Hepatocyte (in vitro differentiated cells): ENCODE results near the gene TRIOBP.

ENCODE experiments used
- EZH2 ChIP-seq: fragments of 200-600 bp; sonication (generic); IDR thresholded peaks from 2 replicates; pipeline ENCODE4 v1.6.1; 2016; ENCODE audit warnings: antibody characterized with exemption, mild to moderate bottlenecking, borderline replicate concordance
- EZH2phosphoT487 ChIP-seq: fragments of 200-600 bp; sonication (generic); IDR thresholded peaks from one replicate; pipeline ENCODE4 v1.6.1; 2018; ENCODE audit warnings: antibody characterized with exemption, mild to moderate bottlenecking, low read depth, moderate library complexity; ENCODE audit not compliant: unreplicated experiment, severe bottlenecking
- TF ChIP-seq, protein P1 (sequence below): fragments of 200-600 bp; sonication (generic); IDR thresholded peaks from 2 replicates; pipeline ENCODE4 v1.5.1; 2016; ENCODE audit warnings: antibody characterized with exemption, mild to moderate bottlenecking; ENCODE audit not compliant: poor library complexity

DNA sequence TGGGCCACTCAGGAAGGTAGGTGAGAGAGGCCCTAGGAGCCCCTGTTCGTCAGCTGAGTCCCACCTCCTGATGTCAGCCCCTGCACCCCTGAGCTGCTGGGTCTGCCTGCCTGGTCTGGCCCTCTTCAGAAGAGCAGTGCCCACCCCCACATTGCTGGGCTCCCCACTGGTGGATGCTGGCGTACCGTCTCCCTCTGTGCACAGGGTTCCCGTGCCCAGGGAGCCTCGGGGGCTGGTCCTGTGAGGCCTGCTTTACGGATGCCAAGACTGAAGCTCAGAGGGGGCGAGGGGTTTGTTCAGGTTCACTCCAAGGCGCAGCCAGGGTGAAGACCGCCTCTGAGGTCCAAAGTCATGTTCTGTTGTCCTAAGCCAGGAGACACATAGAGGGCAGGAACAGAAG lies 66.2 kb downstream of the TRIOBP start:
- TF ChIP-seq, protein P1, sequence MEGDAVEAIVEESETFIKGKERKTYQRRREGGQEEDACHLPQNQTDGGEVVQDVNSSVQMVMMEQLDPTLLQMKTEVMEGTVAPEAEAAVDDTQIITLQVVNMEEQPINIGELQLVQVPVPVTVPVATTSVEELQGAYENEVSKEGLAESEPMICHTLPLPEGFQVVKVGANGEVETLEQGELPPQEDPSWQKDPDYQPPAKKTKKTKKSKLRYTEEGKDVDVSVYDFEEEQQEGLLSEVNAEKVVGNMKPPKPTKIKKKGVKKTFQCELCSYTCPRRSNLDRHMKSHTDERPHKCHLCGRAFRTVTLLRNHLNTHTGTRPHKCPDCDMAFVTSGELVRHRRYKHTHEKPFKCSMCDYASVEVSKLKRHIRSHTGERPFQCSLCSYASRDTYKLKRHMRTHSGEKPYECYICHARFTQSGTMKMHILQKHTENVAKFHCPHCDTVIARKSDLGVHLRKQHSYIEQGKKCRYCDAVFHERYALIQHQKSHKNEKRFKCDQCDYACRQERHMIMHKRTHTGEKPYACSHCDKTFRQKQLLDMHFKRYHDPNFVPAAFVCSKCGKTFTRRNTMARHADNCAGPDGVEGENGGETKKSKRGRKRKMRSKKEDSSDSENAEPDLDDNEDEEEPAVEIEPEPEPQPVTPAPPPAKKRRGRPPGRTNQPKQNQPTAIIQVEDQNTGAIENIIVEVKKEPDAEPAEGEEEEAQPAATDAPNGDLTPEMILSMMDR, result no peak
- TF ChIP-seq EZH2phosphoT487 (no peak), EZH2 (no peak)
